T-helper 9 cell (primary cell): ENCODE data around the gene ANKFN1.
"Not testable (repeated sequence)": the region's sequence is repeated elsewhere in the genome, so short reads cannot be mapped to it uniquely, and the experiment has no call there.

Experiments used
- DNase-seq: peaks from one replicate; pipeline ENCODE4 v3.0.0-alpha.2; 2020

The ANKFN1 gene

GRCh38 chr17:56359518-56359917 is 206.2 kb downstream of the ANKFN1 start:
- DNase-seq, result no peak

DNA sequence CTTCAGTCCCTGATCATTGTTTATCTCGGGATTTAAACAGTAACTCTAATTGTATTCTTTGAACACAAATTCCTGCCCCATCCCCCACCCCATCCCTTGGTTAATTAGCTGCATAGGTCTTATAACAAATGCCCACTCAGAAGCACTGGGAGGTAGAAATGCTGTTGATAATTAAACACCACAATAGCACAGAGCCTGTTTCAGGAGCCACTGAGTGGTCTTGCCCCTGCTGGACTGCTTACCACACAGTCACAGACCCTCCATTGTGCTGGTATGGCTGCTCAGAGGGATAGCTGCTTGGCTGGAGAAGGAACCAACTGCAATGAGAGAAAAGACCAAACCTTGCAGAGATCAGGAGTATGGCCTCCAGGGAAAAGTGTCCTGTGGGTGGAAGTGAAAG is 214.1 kb downstream of the ANKFN1 start:
- no peak for DNase-seq

DNA sequence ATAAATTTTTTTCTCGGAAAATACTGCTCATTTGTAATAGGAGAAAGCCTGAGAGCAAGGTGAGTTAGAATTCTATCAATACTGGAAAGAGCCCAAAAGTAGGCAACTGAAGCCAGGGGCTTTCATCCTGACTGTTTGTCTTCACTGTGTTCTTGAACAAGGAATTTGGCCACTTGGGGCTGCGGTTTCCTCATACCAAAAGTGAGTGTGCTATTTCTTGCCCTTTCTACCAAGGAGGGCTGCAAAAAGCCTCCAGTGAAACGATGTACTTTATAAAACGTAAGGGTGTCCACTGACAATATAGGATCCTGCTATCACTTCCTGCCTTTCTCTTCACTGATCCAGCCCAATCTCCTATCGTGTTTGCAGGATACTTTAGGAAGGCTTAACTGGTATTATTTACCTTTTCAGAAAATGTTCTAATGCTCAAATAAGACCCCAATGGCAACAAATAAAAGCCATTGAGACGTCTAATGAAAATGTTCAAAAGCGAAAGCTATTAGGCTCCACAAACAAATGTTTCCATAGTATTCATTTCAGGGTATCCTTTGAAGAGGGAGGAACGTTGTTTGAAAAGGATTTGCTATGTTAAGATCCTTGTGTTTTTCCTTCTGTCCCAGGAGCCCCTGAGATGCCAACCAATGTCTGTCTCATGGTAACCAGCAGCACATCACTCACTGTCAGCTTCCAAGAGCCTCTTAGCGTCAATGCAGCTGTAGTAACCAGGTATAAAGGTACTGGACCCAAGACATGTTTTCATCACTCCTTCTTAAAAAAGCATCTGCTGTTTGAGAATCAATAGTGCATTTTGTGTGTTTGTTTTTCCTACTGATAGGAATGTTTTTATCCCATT is 220.9 kb downstream of the ANKFN1 start:
- DNase-seq, result no peak

- no peak for DNase-seq
Observed at GRCh38 chr17:56389356-56389755, 236.1 kb downstream of the ANKFN1 start.

- no peak for DNase-seq
Observed at GRCh38 chr17:56392321-56392720, 239.0 kb downstream of the ANKFN1 start.

GRCh38 chr17:56393156-56393555 is 239.9 kb downstream of the ANKFN1 start:
- no peak for DNase-seq

- DNase-seq, result no peak
Observed at GRCh38 chr17:56395787-56396186, 242.5 kb downstream of the ANKFN1 start.

- no peak for DNase-seq
Observed at GRCh38 chr17:56407086-56407485, 253.8 kb downstream of the ANKFN1 start.

GRCh38 chr17:56412356-56412755 is 259.1 kb downstream of the ANKFN1 start:
- DNase-seq, result not testable (repeated sequence)

GRCh38 chr17:56416682-56417351 is 263.5 kb downstream of the ANKFN1 start:
- DNase-seq, result no peak

GRCh38 chr17:56424005-56424404 is 270.7 kb downstream of the ANKFN1 start:
- no peak for DNase-seq

DNA sequence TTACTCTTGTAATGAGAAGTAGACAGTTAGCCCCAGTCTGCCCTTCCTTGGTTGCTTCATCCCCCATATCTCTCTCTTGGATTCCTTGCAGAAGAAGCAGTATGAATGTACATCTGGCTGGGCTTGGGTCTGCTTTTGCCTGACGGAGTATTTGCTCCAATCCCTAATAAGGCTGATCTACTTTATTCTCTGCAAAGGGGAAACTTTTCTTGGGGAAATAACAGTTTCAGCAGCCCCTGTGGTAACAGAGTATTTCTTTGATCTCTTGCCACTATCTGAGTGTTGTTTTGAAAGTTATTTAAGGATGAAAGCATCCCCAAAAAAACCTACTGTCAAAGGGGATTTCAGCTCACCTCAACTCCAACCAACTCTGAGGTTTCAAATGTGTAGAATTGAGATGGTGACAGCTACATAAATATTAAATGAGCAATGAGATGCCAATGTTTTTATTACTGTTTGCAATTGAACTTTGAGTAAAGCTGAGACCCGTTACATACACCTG is 271.3 kb downstream of the ANKFN1 start:
- DNase-seq, result no peak

- no peak for DNase-seq
Observed at GRCh38 chr17:56425483-56425882, 272.2 kb downstream of the ANKFN1 start.

GRCh38 chr17:56426901-56427300 is 273.6 kb downstream of the ANKFN1 start:
- no peak for DNase-seq

- DNase-seq, result no peak
Observed at GRCh38 chr17:56431736-56432135, 278.5 kb downstream of the ANKFN1 start.

DNA sequence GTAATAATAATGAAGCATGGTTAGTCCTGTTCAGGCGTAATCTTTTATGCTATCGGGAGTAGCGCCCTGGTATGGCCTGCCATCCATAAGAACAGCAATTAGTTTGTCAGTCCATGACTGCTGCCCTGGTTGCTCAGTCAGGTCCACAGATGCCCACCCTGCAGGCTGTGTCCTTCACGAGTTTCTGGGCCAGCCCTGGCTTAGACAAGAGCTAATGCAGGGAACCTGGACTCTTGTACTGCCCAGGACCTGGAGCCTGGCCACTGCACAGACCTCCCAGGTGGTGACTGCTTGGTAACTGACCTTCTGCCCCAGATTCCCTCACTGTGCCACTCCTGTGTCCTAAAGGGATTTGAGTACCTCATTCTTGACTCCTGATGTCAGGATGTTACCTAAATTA is 279.2 kb downstream of the ANKFN1 start:
- no peak for DNase-seq

DNA sequence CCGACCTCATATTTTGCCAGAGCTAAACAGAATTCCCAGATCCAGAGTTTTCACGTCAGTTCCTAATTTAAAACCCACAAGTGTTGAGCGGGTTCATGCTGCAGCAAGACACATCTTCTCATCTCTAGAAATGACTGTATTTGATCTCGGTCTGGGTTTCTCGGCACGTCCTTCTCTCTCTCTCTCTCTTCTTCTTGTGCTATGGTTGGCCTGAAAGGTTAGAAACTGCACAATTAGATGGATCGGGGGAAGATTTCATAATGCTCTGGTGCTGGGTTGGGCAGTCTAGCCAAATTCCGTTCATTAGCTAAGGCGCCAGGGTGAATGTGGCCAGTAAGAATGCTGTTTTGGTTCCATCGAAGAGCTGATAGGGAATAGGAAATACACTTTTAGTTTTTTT is 281.3 kb downstream of the ANKFN1 start:
- DNase-seq, result no peak

DNA sequence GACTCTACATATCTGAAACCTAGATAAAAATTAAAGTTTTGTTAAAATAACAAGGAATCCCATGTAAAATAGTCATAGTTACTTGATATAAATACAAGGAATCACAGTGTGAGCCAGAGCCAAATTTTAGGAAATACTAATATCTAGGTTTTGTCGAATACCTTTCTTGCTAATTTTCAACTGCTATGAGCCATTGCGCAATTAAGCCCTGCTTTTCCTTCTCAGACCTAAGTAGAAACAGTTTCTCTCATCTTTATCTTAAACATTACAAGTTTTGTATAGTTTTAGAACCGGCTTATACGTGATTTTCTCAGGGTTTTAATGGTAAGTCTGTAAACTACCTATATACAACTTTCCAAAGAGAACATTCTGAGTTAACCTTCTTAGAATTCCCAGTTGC is 282.9 kb downstream of the ANKFN1 start:
- no peak for DNase-seq

DNA sequence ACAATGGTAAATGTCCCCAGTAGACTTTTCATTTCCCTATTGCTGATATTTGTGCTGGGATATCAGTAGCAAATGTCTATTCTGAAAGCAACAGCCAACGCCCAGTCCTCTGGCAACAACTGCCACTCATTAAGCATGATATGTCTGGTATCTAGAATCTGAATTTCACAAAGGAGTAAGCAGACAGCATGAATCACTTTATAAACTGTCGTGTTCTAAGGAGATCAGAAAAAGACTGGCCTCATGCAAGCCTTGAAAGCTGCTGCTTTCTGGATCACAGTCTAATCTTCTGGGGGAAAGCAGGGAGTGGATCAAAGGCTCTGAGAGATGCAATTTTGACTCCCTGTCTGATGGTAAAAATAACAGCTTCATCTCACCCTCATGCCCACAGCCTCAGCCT is 287.1 kb downstream of the ANKFN1 start:
- no peak for DNase-seq

DNA sequence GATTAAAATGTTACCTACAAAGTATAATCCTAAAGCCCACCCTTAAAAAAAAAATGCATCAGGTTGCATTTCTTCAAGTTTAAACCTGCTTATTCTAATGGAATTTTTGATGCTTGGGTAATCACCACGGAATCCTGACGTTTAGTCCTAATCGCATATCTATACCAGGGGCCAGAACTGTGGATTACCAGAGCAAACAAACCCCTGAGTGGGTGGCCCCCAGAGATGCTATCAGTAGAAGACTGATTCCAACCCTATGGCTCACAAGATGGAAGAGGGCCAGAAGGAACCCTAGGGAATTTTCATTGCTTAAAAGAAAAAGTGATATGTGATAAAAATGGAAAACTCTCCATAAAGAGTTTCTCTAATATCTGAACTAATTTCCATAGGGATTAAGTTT is 288.0 kb downstream of the ANKFN1 start:
- no peak for DNase-seq

DNA sequence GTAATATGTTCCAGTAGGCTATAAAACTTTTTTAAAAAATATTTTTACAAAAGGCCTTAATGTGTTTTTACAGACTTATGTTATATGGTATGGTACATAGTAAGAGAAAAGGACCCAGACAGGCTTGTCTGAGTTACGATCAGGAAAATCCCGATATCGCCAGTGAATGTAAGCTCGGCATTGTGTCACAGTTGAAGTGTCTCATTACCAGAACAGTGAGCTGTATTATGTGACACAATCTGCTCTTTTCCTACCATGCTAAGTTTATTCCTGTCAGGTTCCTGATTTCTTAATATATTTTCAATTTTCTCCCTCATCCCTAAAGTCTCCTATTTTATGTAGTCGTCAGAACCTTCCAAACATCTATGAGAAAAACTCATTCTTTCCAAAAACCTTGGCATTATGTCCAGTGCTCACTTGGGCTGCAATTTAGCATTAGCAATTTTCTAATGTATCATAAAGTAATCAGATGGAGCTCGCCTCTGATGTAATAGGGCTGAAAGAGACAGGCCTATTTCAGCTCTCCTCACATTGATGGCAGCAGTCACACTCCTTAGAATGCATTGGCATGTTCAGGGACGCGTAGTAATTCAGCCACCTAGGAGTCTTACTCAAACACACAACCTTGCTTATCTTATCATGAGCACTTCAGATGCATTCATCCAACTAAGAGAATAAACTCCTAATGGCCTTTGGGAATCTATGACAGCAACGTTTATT is 292.6 kb downstream of the ANKFN1 start:
- no peak for DNase-seq

DNA sequence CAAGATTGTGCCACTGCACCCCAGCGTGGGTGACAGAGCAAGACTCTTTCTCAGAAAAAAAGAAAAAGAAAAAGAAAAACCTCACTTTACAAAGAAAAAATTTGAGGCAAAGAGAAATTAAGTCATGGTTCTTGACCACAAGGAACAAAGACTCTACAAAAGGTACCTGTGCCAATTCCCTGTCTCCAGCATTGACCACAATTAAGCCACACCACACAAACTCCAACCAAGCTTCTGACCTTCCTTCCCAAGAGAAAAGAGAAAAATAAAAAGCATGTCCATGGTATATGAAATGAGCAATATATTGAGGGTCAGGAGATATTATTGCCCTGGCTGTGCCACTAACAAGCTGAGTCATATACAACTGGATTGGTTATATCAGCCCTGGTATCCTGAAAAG is 293.9 kb downstream of the ANKFN1 start:
- no peak for DNase-seq

DNA sequence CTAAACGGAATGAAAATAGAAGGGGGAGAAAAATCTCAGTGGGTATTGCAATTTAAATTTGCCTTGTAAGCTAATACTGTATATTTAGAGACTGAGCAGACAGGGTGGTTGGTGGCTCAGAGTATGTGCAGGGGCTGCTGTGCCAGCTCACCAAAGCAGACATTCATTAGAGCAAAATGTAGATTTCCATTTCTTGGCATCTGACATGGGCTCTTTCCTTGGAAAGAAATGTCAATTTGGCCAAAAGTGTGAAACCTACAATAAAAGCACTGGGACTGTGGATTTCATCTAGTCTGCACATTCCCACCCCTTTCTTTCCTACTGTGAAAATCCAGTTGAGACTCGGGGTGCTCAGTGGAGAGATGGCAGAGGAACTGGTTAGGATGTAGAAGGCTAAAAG is 295.1 kb downstream of the ANKFN1 start:
- DNase-seq, result no peak

- DNase-seq, result no peak
Observed at GRCh38 chr17:56449176-56449575, 295.9 kb downstream of the ANKFN1 start.
